ENCODE data around the gene NHERF2. TPM values are rescaled to one million over a fixed set of nuclear protein-coding genes. Genes with fewer than 3 reads are reported as not detected.
A peak's percentile ranks its signal among the peaks of the same experiment; 100 is the strongest.

Gene NHERF2
- total RNA-seq, 2 experiments from 2014 or later = 2.8 to 3.0 TPM

- Mint-ChIP-seq H3K4me1 (ENCODE audit: low read depth) (peaks cover 41% of the 10 kb centered on the region), H3K9me3 (no peaks in the 10 kb centered on the region), H3K36me3 (ENCODE audit: low read depth) (peaks cover 48% of the 10 kb centered on the region), H3K4me3 (no peak overlapping the region), H3K27ac (no peak overlapping the region), H3K27me3 (no peaks in the 10 kb centered on the region)
- POLR2A ChIA-PET = interaction anchor here (1.0 to 1.5 kb wide), 6 partner anchors 10 to 149 kb away, joined by 3 to 6 read pairs (median 4); partner anchors contain the start of genes GFER, NPW, RPS2 and TRAF7
- no peak for DNase-seq
- TF ChIP-seq CTCF (IDR thresholded peaks at IDR 0.05) = no peak
- CTCF ChIA-PET = interaction anchor here (1.8 to 4.6 kb wide), 4 partner anchors 13 to 135 kb away, joined by 8 to 34 read pairs (median 18); partner anchors contain the start of genes NTHL1 and TSC2
- intact Hi-C loops (cut with micrococcal nuclease) = no loop called here
- no peak for ATAC-seq
Measured at GRCh38 chr16:2005646-2006045, 21.1 kb upstream of the NHERF2 start.

- ChIA-PET POLR2A (interaction anchor here (1.5 kb wide), 1 partner anchor 149 kb away, joined by 6 read pairs; the partner anchor contains the start of gene TRAF7), CTCF (interaction anchor here (4.1 kb wide), 1 partner anchor 134 kb away, joined by 27 read pairs; no protein-coding TSS in a partner anchor)
- DNase-seq = no peak
- peaks cover 43% of the 10 kb centered on the region for H3K36me3 Mint-ChIP-seq (ENCODE audit: low read depth)
- H3K27me3 Mint-ChIP-seq = no peaks in the 10 kb centered on the region
- no peaks in the 10 kb centered on the region for H3K9me3 Mint-ChIP-seq
- no peak for TF ChIP-seq CTCF (IDR thresholded peaks at IDR 0.05)
- no peak for ATAC-seq
- H3K4me3 Mint-ChIP-seq = peak overlapping the region; percentile 97
- no peak overlapping the region for H3K27ac Mint-ChIP-seq
- intact Hi-C loops (cut with micrococcal nuclease) = no loop called here
- H3K4me1 Mint-ChIP-seq (ENCODE audit: low read depth) = peaks cover 41% of the 10 kb centered on the region
Measured at GRCh38 chr16:2006317-2006716, 20.4 kb upstream of the NHERF2 start.

- CTCF ChIA-PET = interaction anchor here (1.1 to 2.2 kb wide), 2 partner anchors 134 to 148 kb away, joined by 4 to 8 read pairs; no protein-coding TSS in a partner anchor
- Mint-ChIP-seq H3K27ac (peak overlapping the region; percentile 91), H3K9me3 (no peaks in the 10 kb centered on the region), H3K36me3 (ENCODE audit: low read depth) (peaks cover 38% of the 10 kb centered on the region), H3K4me1 (ENCODE audit: low read depth) (peaks cover 41% of the 10 kb centered on the region), H3K27me3 (no peaks in the 10 kb centered on the region), H3K4me3 (peak overlapping the region; percentile 97)
- no peak for DNase-seq
- POLR2A ChIA-PET = interaction anchor here (1.1 to 2.8 kb wide), 6 partner anchors 9 to 152 kb away, joined by 3 to 16 read pairs (median 8); partner anchors contain the start of genes NOXO1 and TRAF7
- intact Hi-C loops (cut with micrococcal nuclease) = no loop called here
- TF ChIP-seq CTCF (IDR thresholded peaks at IDR 0.05) = no peak
- ATAC-seq = no peak
Measured at GRCh38 chr16:2007081-2007836, 19.4 kb upstream of the NHERF2 start.

GRCh38 chr16:2008009-2008526 is 18.6 kb upstream of the NHERF2 start:
- DNase-seq = peak; percentile 67
- no peaks in the 10 kb centered on the region for H3K9me3 Mint-ChIP-seq
- POLR2A ChIA-PET = interaction anchor here (0.9 to 2.8 kb wide), 12 partner anchors 10 to 151 kb away, joined by 3 to 16 read pairs (median 6); partner anchors contain the start of genes GFER, NOXO1, NPW and RPS2

More at GRCh38 chr16:2008009-2008526, 18.6 kb upstream of the NHERF2 start:
- Mint-ChIP-seq H3K4me3 (peak overlapping the region; percentile 97), H3K4me1 (ENCODE audit: low read depth) (peaks cover 41% of the 10 kb centered on the region), H3K36me3 (ENCODE audit: low read depth) (peaks cover 35% of the 10 kb centered on the region), H3K27me3 (no peaks in the 10 kb centered on the region), H3K27ac (peak overlapping the region; percentile 91)
- CTCF ChIA-PET = interaction anchor here (0.9 to 2.2 kb wide), 5 partner anchors 9 to 147 kb away, joined by 3 to 8 read pairs (median 4); partner anchors contain the start of genes NTHL1 and TSC2
- intact Hi-C loops (cut with micrococcal nuclease) = no loop called here
- ATAC-seq = peak; percentile 11
- no peak for TF ChIP-seq CTCF (IDR thresholded peaks at IDR 0.05)

Data from activated CD8-positive, alpha-beta T cell treated with anti-CD3 and anti-CD28 coated beads for 36 hours (primary cell).